ENCODE measurements around the gene EXOSC5. TPM values are rescaled to one million over a fixed set of nuclear protein-coding genes. Genes with fewer than 3 reads are reported as not detected.
A peak's percentile ranks its signal among the peaks of the same experiment; 100 is the strongest.

The EXOSC5 gene
- total and polyA plus RNA-seq, 2 of the 4 experiments (the other 2 are of a cell fraction): 19.0 to 25.2 TPM

DNA sequence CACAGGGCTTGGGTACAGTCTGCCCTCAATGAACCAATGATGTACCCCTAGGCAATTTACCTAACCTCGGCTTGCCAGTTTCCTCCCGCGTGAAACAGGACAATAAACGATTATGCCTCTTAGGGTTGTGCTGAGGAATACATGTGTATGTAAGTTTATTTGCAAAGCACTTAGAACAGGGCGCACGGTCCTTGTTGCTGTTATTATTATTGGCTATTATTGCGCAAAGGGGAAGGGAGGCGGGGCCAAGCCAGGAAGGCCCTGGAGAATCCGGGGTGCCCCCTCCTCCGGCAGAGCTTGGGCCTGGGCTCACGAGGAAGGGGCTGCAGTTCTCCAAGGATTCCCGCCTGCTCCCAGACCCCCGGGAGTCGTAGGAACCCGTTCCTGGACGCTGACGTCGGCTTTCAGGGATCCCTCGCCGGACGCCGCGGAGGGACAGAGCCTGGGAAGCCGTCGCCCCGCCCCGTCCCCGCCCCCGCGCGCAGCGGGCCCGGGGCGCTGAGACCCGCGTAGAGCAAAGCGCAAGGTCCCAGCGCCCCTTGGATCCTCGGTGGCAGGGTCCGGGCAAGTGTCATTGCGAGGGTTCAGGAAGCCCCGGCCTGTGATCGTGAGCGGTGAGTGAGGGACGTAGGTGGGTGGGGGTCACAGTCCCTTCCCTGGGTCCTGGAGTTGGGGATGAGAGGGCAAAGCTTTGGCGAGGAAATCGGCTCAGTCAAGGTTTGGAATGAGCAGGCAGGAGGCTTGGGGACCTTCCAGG lies 20.7 kb downstream of the EXOSC5 start, which contains the start of gene TMEM91:
TSS of gene TMEM91 (plus strand) at position 293 of the 757 bp plus-strand sequence. CDS start 1,777 bp downstream, outside the sequence.
- H2AFZ ChIP-seq (replicated peaks; ENCODE audit: low read length, poor library complexity): peak within 1 kb of the TSS; percentile 97
- H4K5ac ChIP-seq (ENCODE audit: low read depth, low read length): peak within 1 kb of the TSS; percentile 80
- ATAC-seq (ENCODE audit: low read depth) (peak; percentile 63), DNase-seq (no peak)
- no peak within 1 kb of the TSS for H2BK20ac ChIP-seq (ENCODE audit: low read depth, low read length)
- H2BK120ac ChIP-seq (ENCODE audit: low read depth, low read length): peak within 1 kb of the TSS; percentile 71
- H3K4me2 ChIP-seq (ENCODE audit: low read depth, low read length): peak within 1 kb of the TSS; percentile 92
- peak within 1 kb of the TSS; percentile 62; the same call in 1 of the 2 replicates for H4K91ac ChIP-seq (ENCODE audit: insufficient read depth, low read depth, low read length)
- intact Hi-C loops (cut with micrococcal nuclease): no loop called here
- H2BK15ac ChIP-seq (ENCODE audit: low read depth, low read length): no peak within 1 kb of the TSS; the same call in 2 of the 3 replicates
- TF ChIP-seq CEBPB (IDR thresholded peaks at IDR 0.05; ENCODE audit: low read depth, low read length): peak; percentile 93
- TF ChIP-seq, protein P1, sequence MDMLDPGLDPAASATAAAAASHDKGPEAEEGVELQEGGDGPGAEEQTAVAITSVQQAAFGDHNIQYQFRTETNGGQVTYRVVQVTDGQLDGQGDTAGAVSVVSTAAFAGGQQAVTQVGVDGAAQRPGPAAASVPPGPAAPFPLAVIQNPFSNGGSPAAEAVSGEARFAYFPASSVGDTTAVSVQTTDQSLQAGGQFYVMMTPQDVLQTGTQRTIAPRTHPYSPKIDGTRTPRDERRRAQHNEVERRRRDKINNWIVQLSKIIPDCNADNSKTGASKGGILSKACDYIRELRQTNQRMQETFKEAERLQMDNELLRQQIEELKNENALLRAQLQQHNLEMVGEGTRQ (IDR thresholded peaks at IDR 0.05; ENCODE audit: low read depth, low read length): no peak
- peaks cover 9% of the 10 kb centered on the region for H3K4me1 ChIP-seq (ENCODE audit: control insufficient read depth, insufficient read depth, low read length)
- peak within 1 kb of the TSS; percentile 71 for H2AK9ac ChIP-seq (replicated peaks; ENCODE audit: low read depth, low read length, poor library complexity)
- no TSS peak for BruUV-seq (replicated peaks)
- H3K18ac ChIP-seq (ENCODE audit: low read depth, low read length): peak within 1 kb of the TSS; percentile 54; the same call in 1 of the 2 replicates
- H4K20me1 ChIP-seq (ENCODE audit: insufficient read depth, low read length): peaks cover 3% of the 10 kb centered on the region; the same call in 1 of the 2 replicates
- no peaks in the 10 kb centered on the region; the same call in 1 of the 2 replicates for H3K36me3 ChIP-seq (ENCODE audit: control insufficient read depth, insufficient read depth, low read length)
- H3K23ac ChIP-seq (ENCODE audit: low read depth, low read length): peak within 1 kb of the TSS; percentile 41
- H3K4me3 ChIP-seq (ENCODE audit: insufficient read depth, low read depth, low read length): peak within 1 kb of the TSS; percentile 75
- H4K8ac ChIP-seq (ENCODE audit: low read depth in 2 of 2, low read length in 2 of 2): peak within 1 kb of the TSS in 1 of 2 experiments; percentile 54; a peak in 2 of 4 replicates
- no peak within 1 kb of the TSS for H3K56ac ChIP-seq (ENCODE audit: extremely low read depth, insufficient read depth, low read length)
- 3% methylated on average over 26 of the region's 47 CpGs; no CpG with 5 or more reads in 1 of the 2 experiments for WGBS, 2 experiments (ENCODE audit: extremely low coverage in 2 of 2, insufficient read length in 1 of 2)
- H2AK5ac ChIP-seq (ENCODE audit: low read depth, low read length): peak within 1 kb of the TSS; percentile 36; the same call in 1 of the 2 replicates
- H3K79me1 ChIP-seq (ENCODE audit: low read depth in 1 of 2, low read length in 2 of 2): peaks cover 0 to 26% of the 10 kb centered on the region in 2 experiments; a peak in 3 of 4 replicates
- dilution Hi-C loops (cut with HindIII; ENCODE audit: low sequenced_read_pairs, unreplicated experiment): no loop called here
- peaks cover 10% of the 10 kb centered on the region for H3K9me1 ChIP-seq (ENCODE audit: insufficient read depth, low read length)
- H3K14ac ChIP-seq (replicated peaks; ENCODE audit: low read depth, low read length): peak within 1 kb of the TSS; percentile 90
- H3K27me3 ChIP-seq (ENCODE audit: control insufficient read depth, insufficient read depth, low read length): no peaks in the 10 kb centered on the region
- peak within 1 kb of the TSS; percentile 80 for H3K4ac ChIP-seq (ENCODE audit: low read depth, low read length)
- no peaks in the 10 kb centered on the region for H3K9me3 ChIP-seq (ENCODE audit: control insufficient read depth, insufficient read depth, low read length)
- H3K27ac ChIP-seq (ENCODE audit: insufficient read depth, low read length): no peak within 1 kb of the TSS; the same call in 1 of the 2 replicates
- POLR2A ChIA-PET (ENCODE audit: unreplicated experiment): no interaction called here
- CTCF ChIA-PET: no interaction called here
- peak within 1 kb of the TSS; percentile 67 for H3K9ac ChIP-seq (ENCODE audit: low read depth, low read length)
- no peak within 1 kb of the TSS for H2BK5ac ChIP-seq (ENCODE audit: low read depth, low read length, poor library complexity, severe bottlenecking)
- in situ Hi-C loops (cut with MboI; ENCODE audit: low sequenced_read_pairs): no loop called here
